Subcutaneous preadipocyte (primary cell): Measurements from ENCODE around the gene OR4E1. TPM values are rescaled to one million over a fixed set of nuclear protein-coding genes. Genes with fewer than 3 reads are reported as not detected.

Experiments used
- small RNA-seq: library from RNA; depleted of rRNA; stranded (forward); fragments of <200 nt; gene quantifications from one replicate; pipeline ENCODE3, GENCODE V24; 2012
- total RNA-seq: library from RNA; depleted of rRNA; stranded (reverse); fragments of >200 nt; gene quantifications from 2 replicates; pipeline ENCODE4 v1.2.3, GENCODE V29; 2012

Gene OR4E1
- total RNA-seq, result not detected in 2 replicates

GRCh38 chr14:21673718-21674117, at the start of gene OR4E1:
TSS of gene OR4E1 (minus strand) at chr14:21673818. CDS start at chr14:21670935, 2,883 bp downstream.

GRCh38 chr14:21653331-21653885, 20.2 kb downstream of the OR4E1 start, which contains the start of gene OR4E2:
TSS of gene OR4E2 (plus strand) at chr14:21653835. CDS start at chr14:21665083, 11,248 bp downstream.

GRCh38 chr14:21634840-21635239, 38.8 kb downstream of the OR4E1 start, which contains the start of gene OR10G2:
TSS of gene OR10G2 (minus strand) at chr14:21634940. CDS start at chr14:21634842, 98 bp downstream.

Small RNAs within 50 kb of the gene (small RNA-seq; reads per million reads assigned to genes)
- gene AC243972.3, result not detected

Other genes with a start within 250 kb of the OR4E1 start
- gene CHD8, start 217.7 kb downstream of the OR4E1 start, total RNA-seq, result 52.9 and 63.5 TPM in 2 replicates
- 12.1 and 13.7 TPM in 2 replicates for gene RAB2B, start 196.9 kb downstream of the OR4E1 start, total RNA-seq
- gene TOX4, start 196.6 kb downstream of the OR4E1 start, total RNA-seq, result 30.1 and 33.2 TPM in 2 replicates
- 51.8 and 63.1 TPM in 2 replicates for gene METTL3, start 162.5 kb downstream of the OR4E1 start, total RNA-seq
- gene SALL2, start 147.5 kb downstream of the OR4E1 start, total RNA-seq, result 0.78 and 2.6 TPM in 2 replicates
- not detected in 2 replicates for gene OR10G3, start 93.7 kb downstream of the OR4E1 start, total RNA-seq
- gene OR10G2, start 38.9 kb downstream of the OR4E1 start, total RNA-seq, result not detected in 2 replicates
- not detected in 2 replicates for gene OR4E2, start 20.0 kb downstream of the OR4E1 start, total RNA-seq